K562 (cell line): ENCODE measurements around the gene TMEM267. TPM values are rescaled to one million over a fixed set of nuclear protein-coding genes. Genes with fewer than 3 reads are reported as not detected.

Source experiments
- ATAC-seq: fragments of 200-7000 bp; cut with Tn5 transposase; 3 replicates; pipeline ENCODE4 v1.9.1; 2020; ENCODE audit warnings: moderate library complexity
- BruUV-seq: library from RNA; stranded (reverse); fragments of 400-500 nt; replicated peaks from 2 replicates; lab custom pipeline; 2021; lab: Mats Ljungman, UMichigan
- CTCF ChIA-PET: fragments of 300-600 bp; formaldehyde crosslinking; extraction: SDS; loops from one replicate; lab custom pipeline; 2021; ENCODE audit warnings: low intra/inter-chr PET ratio; lab: Yijun Ruan, JAX
- POLR2A ChIA-PET: fragments of 300-600, 350-650 bp; sonication (Branson Sonifier 250); formaldehyde crosslinking; extraction: SDS; loops from one replicate; lab custom pipeline; 2021; ENCODE audit warnings: antibody characterized with exemption, inconsistent platforms; lab: Yijun Ruan, JAX
- DNase-seq, 4 experiments: peaks; one replicate each; pipeline versions ENCODE4 v3.0.0 to v3.0.0-alpha.2; 2011 to 2018; ENCODE audit warnings: low spot score in 3 of 4, mixed read lengths in 3 of 4; ENCODE audit errors: extremely low read depth in 1 of 4
- FAIRE-seq: peaks from 2 replicates; lab custom pipeline; 2011; peaks lifted over from hg19 to GRCh38; lab: Jason Lieb, UNC
- H2AFZ ChIP-seq: 2 replicates; pipeline ENCODE4 v1.6.0; 2011; ENCODE audit warnings: low read depth, low read length, control low read depth, inconsistent platforms
- H3K27ac ChIP-seq: fragments of 200-600 bp; 3 replicates; pipeline ENCODE4 v1.8.0; 2011; ENCODE audit warnings: low read depth, mild to moderate bottlenecking, control low read depth, inconsistent platforms, low read length, moderate library complexity, mixed read lengths; ENCODE audit errors: extremely low read depth
- H3K27me3 ChIP-seq, 2 experiments: fragments of 300-600 bp in 1 of 2; 2 replicates in 1 of 2; 3 replicates in 1 of 2; pipeline versions ENCODE4 v1.6.0 to v1.8.0; 2011; ENCODE audit warnings: inconsistent platforms in 2 of 2, low read length in 2 of 2, mild to moderate bottlenecking in 1 of 2, mixed read lengths in 1 of 2, moderate library complexity in 1 of 2; ENCODE audit not compliant: control insufficient read depth in 2 of 2, insufficient read depth in 2 of 2
- H3K36me3 ChIP-seq: fragments of 300-600 bp; 3 replicates; pipeline ENCODE4 v1.8.0; 2011; ENCODE audit warnings: mild to moderate bottlenecking, low read length, inconsistent platforms; ENCODE audit not compliant: control insufficient read depth, insufficient read depth
- H3K4me1 ChIP-seq, 2 experiments: fragments of 200-600 bp in 1 of 2; replicated peaks in 1 of 2; 2 replicates in 1 of 2; 3 replicates in 1 of 2; pipeline versions ENCODE4 v1.5.1 to v1.8.0; 2011; ENCODE audit warnings: inconsistent platforms in 2 of 2, low read length in 2 of 2, mild to moderate bottlenecking in 1 of 2, mixed read lengths in 1 of 2, moderate library complexity in 1 of 2; ENCODE audit not compliant: control insufficient read depth in 2 of 2, insufficient read depth in 2 of 2
- H3K4me2 ChIP-seq: 2 replicates; pipeline ENCODE4 v1.6.1; 2011; ENCODE audit warnings: low read length, control low read depth, inconsistent platforms, mixed read lengths; ENCODE audit not compliant: insufficient read depth
- H3K4me3 ChIP-seq: fragments of 200-600 bp; sonication (generic), shearing (Covaris generic); 2 replicates; pipeline ENCODE4 v1.5.1; 2016; ENCODE audit warnings: control low read depth, inconsistent platforms
- H3K79me2 ChIP-seq: fragments of 200-600 bp; 3 replicates; pipeline ENCODE4 v1.8.0; 2011; ENCODE audit warnings: low read length, inconsistent platforms; ENCODE audit not compliant: control insufficient read depth, insufficient read depth
- H3K9ac ChIP-seq, 2 experiments: 2 replicates each; pipeline versions ENCODE4 v1.6.0 to v1.6.1; 2011; ENCODE audit warnings: low read depth in 2 of 2, low read length in 2 of 2, control low read depth in 1 of 2, inconsistent platforms in 1 of 2, mild to moderate bottlenecking in 1 of 2, mixed read lengths in 1 of 2; ENCODE audit not compliant: insufficient read depth in 1 of 2
- H3K9me1 ChIP-seq: one replicate; pipeline ENCODE4 v1.6.0; 2011; ENCODE audit warnings: inconsistent platforms, mild to moderate bottlenecking, low read length, moderate library complexity; ENCODE audit not compliant: control insufficient read depth, insufficient read depth
- H3K9me3 ChIP-seq: replicated peaks from 2 replicates; pipeline ENCODE4 v1.5.1; 2011; ENCODE audit warnings: low read depth, low read length, inconsistent platforms; ENCODE audit not compliant: control insufficient read depth, insufficient read depth
- H4K20me1 ChIP-seq: replicated peaks from 2 replicates; pipeline ENCODE4 v1.6.1; 2011; ENCODE audit warnings: low read length, inconsistent platforms, mixed read lengths; ENCODE audit not compliant: control insufficient read depth, insufficient read depth
- CTBP1 ChIP-seq: fragments of 450-650 bp; IDR thresholded peaks from 2 replicates; pipeline ENCODE4 v1.6.1; 2016; ENCODE audit warnings: borderline replicate concordance
- RNF219 ChIP-seq: fragments of 250-450 bp; sonication (Bioruptor Pico); IDR thresholded peaks from 2 replicates; pipeline ENCODE4 v1.5.0; 2022; ENCODE audit warnings: mild to moderate bottlenecking
- TEAD2 ChIP-seq: fragments of 450-650 bp; IDR thresholded peaks from 2 replicates; pipeline ENCODE4 v1.6.1; 2016; ENCODE audit warnings: missing genetic modification characterization, control low read depth, missing compliant biosample characterization
- ZBTB34 ChIP-seq: fragments of 250-450 bp; sonication (Bioruptor Pico); IDR thresholded peaks from 2 replicates; pipeline ENCODE4 v1.8.0; 2021; ENCODE audit warnings: mild to moderate bottlenecking, moderate library complexity
- ZC3H8 ChIP-seq: fragments of 450-650 bp; IDR thresholded peaks from 2 replicates; pipeline ENCODE4 v1.6.1; 2017
- WGBS: fragments of 100-300 bp; shearing (Covaris generic); methylation state at CpG from one replicate; pipeline ENCODE4 v1.1.6; 2016; ENCODE audit warnings: low coverage, mixed read lengths; ENCODE audit not compliant: insufficient coverage; ENCODE audit errors: missing lambda C conversion rate; 5-methylcytosine and 5-hydroxymethylcytosine counted together
- in situ Hi-C: fragments of 300-500 bp; cut with MboI; formaldehyde crosslinking; loops from 4 replicates; pipeline ENCODE4 v1.15.0; 2018; ENCODE audit warnings: inconsistent platforms, mixed read lengths
- intact Hi-C: fragments of 100-400 bp; cut with micrococcal nuclease; formaldehyde crosslinking; loops from 2 replicates; pipeline ENCODE4 v1.14.2; 2022
- polyA plus RNA-seq, 8 experiments: library from polyadenylated mRNA; depleted of rRNA in 4 of 8; stranded (reverse) in 5 of 8; unstranded in 3 of 8; fragments of >200 nt; fragmentation: Nextera tagmentation in 2 of 8; fragmentation: Illumina TruSeq in 1 of 8; extraction: Ambion mirVana in 2 of 8; extraction: Trizol in 1 of 8; gene quantifications; 2 replicates each; pipeline versions ENCODE4 v1.2.1 to v1.2.3, GENCODE V29; 2011 to 2014; ENCODE audit warnings: inconsistent platforms in 1 of 8, missing spikeins in 1 of 8
- total RNA-seq, 7 experiments: library from RNA; depleted of rRNA in 6 of 7; stranded (reverse); fragments of >200 nt in 6 of 7; fragmentation: Illumina TruSeq in 2 of 7; extraction: Trizol in 2 of 7; gene quantifications; 2 replicates each; pipeline versions ENCODE4 v1.2.1 to v1.2.3, GENCODE V29; 2011 to 2021; ENCODE audit warnings: low replicate concordance in 1 of 7

The TMEM267 gene
- total and polyA plus RNA-seq, 9 of the 15 experiments (the other 6 are each of a cell fraction or from before 2014, with no cell fraction given), result 8.1 to 61.1 (median 17.8) TPM

GRCh38 chr5:43418561-43418960 is 65.1 kb downstream of the TMEM267 start (continued):
- no peak for TF ChIP-seq CTBP1
- TF ChIP-seq, all 486 proteins: peak for 0

- Histone ChIP-seq H3K4me2 (peak overlapping the region; percentile 20; the same call in 1 of the 2 replicates), H4K20me1 (no peaks in the 10 kb centered on the region), H3K9ac (no peak overlapping the region; a peak in 1 of 4 replicates), H3K4me3 (no peak overlapping the region), H3K79me2 (no peaks in the 10 kb centered on the region), H3K9me1 (peaks cover 5% of the 10 kb centered on the region), H3K36me3 (no peaks in the 10 kb centered on the region), H3K4me1 (peaks cover 14 to 20% of the 10 kb centered on the region in 2 experiments), H3K27me3 (no peaks in the 10 kb centered on the region), H3K27ac (no peak overlapping the region), H2AFZ (peak overlapping the region; percentile 11; the same call in 1 of the 2 replicates), H3K9me3 (no peaks in the 10 kb centered on the region)
- in situ Hi-C loops, result no loop called here
- DNase-seq (peak in 1 of 4 experiments; percentile 7), FAIRE-seq (no peak), ATAC-seq (no peak; the same call in 2 of the 3 replicates)
- 6% methylated on average over 3 of the region's 3 CpGs for WGBS
- CTCF ChIA-PET, result no interaction called here
- POLR2A ChIA-PET, result interaction anchor here (0.6 to 1.8 kb wide), 6 partner anchors 14 to 1678 kb away, joined by 3 to 5 read pairs (median 3); partner anchors contain the start of gene TMEM267
- TF ChIP-seq ZC3H8 (no peak), TEAD2 (no peak), ZBTB34 (CRISPR knock-in tag) (no peak), RNF219 (no peak)
- intact Hi-C loops, result loop anchor here (5.0 kb wide), 1 partner anchor 65 kb away; the partner anchor contains the start of gene TMEM267
- BruUV-seq, result no TSS peak
Observed at GRCh38 chr5:43416803-43417394, 66.8 kb downstream of the TMEM267 start.
